AG04449 (cell line): Measurements from ENCODE around the gene TNRC6A.

Experiments
- CTCF ChIA-PET: fragments of 350-600 bp; formaldehyde crosslinking; extraction: SDS; loops from one replicate; lab custom pipeline; 2021; ENCODE audit warnings: antibody characterized with exemption; lab: Yijun Ruan, JAX
- POLR2A ChIA-PET: fragments of 400-600, 350-600 bp; formaldehyde crosslinking; extraction: SDS; loops from one replicate; lab custom pipeline; 2020; ENCODE audit warnings: antibody characterized with exemption, inconsistent platforms; lab: Yijun Ruan, JAX
- DNase-seq: peaks from one replicate; pipeline ENCODE4 v3.0.0-alpha.2; 2010; ENCODE audit warnings: low read depth, low spot score
- H3K4me3 ChIP-seq: 2 replicates; pipeline ENCODE4 v1.5.1; 2011; ENCODE audit warnings: low read depth, mild to moderate bottlenecking, control low read depth, low read length
- TF ChIP-seq, protein P1 (sequence below): IDR thresholded peaks from one replicate; pipeline ENCODE4 v1.5.1; 2011; ENCODE audit warnings: mild to moderate bottlenecking, moderate library complexity, low read length, control low read depth, inconsistent platforms; ENCODE audit not compliant: insufficient read depth; ENCODE audit errors: missing control alignments

The TNRC6A gene

DNA sequence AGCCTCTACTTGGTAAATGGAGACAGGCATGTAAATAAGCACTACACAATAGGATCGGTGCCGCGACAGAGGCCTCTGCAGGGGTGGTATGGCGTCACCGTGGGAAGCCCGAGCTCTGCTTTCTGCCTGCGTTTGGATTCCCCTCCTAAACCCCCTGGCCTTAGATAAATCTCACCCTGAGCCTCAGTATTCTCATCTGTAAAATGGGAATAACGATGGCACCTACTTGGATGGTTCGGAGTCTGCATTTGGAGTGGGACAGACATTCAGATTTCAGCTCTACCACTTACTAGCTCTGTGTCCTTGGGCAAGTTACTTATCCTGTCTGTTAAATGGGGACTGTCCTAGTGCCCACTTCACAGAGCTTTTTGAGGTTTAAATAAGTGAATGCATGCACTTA lies 42.8 kb upstream of the TNRC6A start:
- no peak overlapping the region for H3K4me3 ChIP-seq
- no peak for DNase-seq
- TF ChIP-seq, protein P1, sequence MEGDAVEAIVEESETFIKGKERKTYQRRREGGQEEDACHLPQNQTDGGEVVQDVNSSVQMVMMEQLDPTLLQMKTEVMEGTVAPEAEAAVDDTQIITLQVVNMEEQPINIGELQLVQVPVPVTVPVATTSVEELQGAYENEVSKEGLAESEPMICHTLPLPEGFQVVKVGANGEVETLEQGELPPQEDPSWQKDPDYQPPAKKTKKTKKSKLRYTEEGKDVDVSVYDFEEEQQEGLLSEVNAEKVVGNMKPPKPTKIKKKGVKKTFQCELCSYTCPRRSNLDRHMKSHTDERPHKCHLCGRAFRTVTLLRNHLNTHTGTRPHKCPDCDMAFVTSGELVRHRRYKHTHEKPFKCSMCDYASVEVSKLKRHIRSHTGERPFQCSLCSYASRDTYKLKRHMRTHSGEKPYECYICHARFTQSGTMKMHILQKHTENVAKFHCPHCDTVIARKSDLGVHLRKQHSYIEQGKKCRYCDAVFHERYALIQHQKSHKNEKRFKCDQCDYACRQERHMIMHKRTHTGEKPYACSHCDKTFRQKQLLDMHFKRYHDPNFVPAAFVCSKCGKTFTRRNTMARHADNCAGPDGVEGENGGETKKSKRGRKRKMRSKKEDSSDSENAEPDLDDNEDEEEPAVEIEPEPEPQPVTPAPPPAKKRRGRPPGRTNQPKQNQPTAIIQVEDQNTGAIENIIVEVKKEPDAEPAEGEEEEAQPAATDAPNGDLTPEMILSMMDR: no peak
- POLR2A ChIA-PET: no interaction called here
- CTCF ChIA-PET: interaction anchor here (1.2 to 5.8 kb wide), 4 partner anchors 9 to 107 kb away, joined by 4 to 72 read pairs (median 8); no protein-coding TSS in a partner anchor

DNA sequence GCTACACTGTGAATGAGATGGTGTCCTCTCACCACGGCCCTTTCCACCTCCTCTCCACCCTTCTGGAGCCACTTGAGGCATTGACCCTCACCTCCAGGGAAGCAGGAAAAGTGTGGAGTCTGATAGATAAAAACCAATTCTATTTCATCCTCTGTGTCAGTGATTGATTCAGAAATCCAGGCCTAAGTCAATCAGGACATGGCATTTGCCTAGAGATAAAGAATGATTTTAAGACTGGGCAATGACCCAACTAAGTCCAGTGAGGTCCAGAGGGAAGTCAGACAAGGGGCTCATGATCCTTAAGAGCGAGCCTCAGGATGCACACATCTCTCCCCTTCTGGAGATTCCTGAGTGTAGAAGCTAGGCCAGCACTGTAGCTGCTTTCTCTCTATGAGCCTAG lies 41.1 kb upstream of the TNRC6A start:
- DNase-seq: no peak

DNA sequence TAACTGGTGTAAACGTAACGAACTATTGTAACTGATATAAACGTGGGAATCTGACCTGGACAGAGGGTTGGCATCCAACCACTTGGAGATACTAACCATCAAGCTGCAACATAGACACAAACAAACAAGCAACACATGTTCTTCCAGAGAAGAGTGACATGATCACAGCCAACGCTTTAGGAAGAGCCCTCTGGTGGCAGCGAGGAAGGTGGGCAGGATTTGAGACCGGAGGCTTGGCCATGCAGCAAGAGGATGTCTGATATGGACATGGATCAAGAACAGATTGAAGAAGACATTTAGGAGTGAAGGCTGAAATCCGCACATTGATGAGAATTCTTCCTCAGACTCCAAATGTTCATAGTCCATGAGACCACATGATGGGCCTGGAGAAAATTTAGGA lies 40.3 kb upstream of the TNRC6A start:
- TF ChIP-seq, protein P1: peak; percentile 79
- H3K4me3 ChIP-seq: no peak overlapping the region
- CTCF ChIA-PET: interaction anchor here (0.7 to 5.8 kb wide), 11 partner anchors 8 to 116 kb away, joined by 3 to 72 read pairs (median 6); no protein-coding TSS in a partner anchor
- DNase-seq: no peak
- POLR2A ChIA-PET: no interaction called here

More for the DNA sequence above, 41.1 kb upstream of the TNRC6A start:
- TF ChIP-seq, protein P1: no peak
- H3K4me3 ChIP-seq: no peak overlapping the region
- ChIA-PET CTCF (interaction anchor here (1.2 to 5.8 kb wide), 8 partner anchors 7 to 109 kb away, joined by 3 to 72 read pairs (median 7); no protein-coding TSS in a partner anchor), POLR2A (no interaction called here)

DNA sequence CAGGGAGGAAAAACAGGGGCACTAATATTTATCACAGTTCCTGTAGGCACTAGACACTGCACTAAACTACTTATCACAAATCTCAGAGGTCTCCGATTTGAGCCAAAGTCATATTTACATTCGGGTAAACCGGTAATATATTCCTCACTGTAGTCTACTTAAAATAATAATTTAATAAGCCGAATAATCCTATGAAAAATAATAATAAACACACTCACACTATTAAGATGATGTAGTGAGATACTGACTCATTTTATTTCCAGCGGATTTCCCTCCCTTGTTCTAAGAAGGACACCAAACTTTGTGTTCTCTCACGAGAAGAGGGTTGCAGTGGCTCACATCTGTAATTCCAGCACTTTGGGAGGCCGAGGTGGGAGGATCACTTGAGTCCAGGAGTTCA lies 36.6 kb upstream of the TNRC6A start:
- H3K4me3 ChIP-seq: no peak overlapping the region
- CTCF ChIA-PET: interaction anchor here (1.8 kb wide), 1 partner anchor 11 kb away, joined by 5 read pairs; no protein-coding TSS in a partner anchor
- DNase-seq: no peak
- TF ChIP-seq, protein P1: no peak
- POLR2A ChIA-PET: no interaction called here

DNA sequence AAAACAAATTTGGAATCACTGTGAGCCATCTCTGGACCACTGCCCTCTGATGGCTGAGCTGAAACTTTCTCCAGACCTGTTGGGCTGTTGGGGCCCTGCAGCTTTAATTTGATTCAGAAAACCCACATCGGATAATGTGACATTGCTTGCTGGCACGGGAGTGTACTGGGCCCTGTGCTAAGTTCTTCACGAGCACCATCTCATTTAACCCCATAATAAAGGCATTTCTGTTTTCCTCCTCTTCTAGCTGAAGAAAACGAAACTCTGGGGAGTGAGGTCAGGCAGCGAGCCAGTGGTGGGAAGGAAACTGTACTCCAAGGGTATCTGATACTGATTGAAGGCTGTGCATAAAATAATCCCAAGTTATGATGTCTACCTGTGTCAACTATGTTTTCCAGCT lies 34.5 kb upstream of the TNRC6A start:
- no peak for DNase-seq
- CTCF ChIA-PET: interaction anchor here (0.6 to 1.9 kb wide), 7 partner anchors 8 to 127 kb away, joined by 3 to 12 read pairs (median 3); no protein-coding TSS in a partner anchor
- TF ChIP-seq, protein P1: no peak
- POLR2A ChIA-PET: no interaction called here
- H3K4me3 ChIP-seq: no peak overlapping the region

DNA sequence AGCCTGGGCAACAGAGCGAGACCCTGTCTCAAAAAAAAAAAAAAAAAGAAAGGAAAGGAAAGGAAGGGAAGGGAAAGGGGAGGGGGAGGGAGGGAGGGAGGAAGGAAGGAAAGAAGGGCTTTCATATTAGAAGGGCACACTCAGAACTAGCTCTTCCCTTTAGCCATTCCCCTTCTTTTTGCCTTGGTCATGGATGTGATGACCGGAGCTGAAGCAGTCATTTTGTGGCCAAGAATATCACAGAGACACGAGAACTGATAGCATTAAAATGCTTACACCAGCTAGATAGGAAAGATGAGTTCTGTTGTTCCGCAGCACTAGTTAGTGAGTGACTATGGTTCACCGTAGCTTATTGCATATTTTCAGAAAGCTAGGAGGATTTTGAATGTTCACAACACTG lies 32.8 kb upstream of the TNRC6A start:
- TF ChIP-seq, protein P1: no peak
- ChIA-PET POLR2A (no interaction called here), CTCF (interaction anchor here (1.8 kb wide), 2 partner anchors 10 to 117 kb away, joined by 4 to 5 read pairs; no protein-coding TSS in a partner anchor)
- H3K4me3 ChIP-seq: no peak overlapping the region
- DNase-seq: no peak
